HG03060 (cell line): ENCODE measurements around the gene DRGX.

Experiments used
- ATAC-seq: cut with Tn5 transposase; IDR thresholded peaks from one replicate; pipeline ENCODE4 v1.9.1; 2021; ENCODE audit warnings: low read depth, moderate number of reproducible peaks; ENCODE audit not compliant: unreplicated experiment

Gene DRGX

DNA sequence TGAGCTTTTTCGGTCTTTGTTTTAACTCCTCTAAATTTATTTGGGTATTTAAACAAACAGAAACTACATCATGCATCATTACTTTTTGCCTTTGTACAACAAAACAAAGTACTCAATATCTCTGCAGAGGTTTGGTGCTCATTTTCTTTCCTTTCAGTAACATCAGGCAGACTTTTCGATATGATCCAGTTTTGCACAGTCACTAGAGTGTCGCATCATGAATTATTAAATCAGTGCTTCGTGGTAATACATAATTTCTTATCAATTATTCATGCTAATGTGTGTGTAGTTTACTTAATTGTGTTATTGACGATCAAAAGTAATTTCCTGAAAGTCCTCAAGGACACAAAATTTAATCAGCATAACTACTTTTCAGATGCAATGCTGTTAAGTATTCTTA, 31.8 kb downstream of the DRGX start:
- no peak for ATAC-seq

DNA sequence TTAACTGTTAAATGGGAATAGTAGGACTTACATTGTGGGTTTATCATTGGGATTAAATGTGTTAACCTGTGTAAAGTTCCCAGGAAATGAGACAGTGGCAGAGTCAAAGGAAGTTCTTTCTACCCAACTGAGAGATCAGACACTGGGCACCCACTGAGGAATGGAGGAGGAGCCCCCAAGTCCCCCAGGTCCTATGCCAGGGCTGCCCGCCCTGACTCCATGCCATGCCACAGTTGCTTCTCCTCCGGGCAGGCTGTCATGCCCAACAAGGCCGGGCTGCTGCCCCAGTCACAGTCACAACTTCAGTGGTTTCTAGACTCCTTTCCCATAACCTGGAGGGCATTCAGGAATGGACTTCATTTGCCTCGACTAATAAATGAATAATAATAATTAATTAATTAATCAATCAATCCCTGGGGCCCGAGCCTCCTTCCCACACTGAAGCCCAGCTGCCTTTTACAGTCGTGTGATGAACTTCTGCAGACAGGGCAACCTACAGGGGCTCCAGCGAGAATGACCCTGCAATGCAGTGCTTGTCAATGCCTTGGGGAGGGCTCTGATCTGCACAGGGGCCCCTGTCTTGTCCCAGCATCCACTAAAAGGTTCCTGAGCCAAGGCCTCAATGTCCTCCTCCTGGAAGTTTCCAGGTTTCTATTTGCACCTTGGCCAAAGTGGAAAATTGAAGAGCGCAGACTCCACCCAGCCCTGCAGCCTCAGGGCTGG, 32.4 kb downstream of the DRGX start:
- no peak for ATAC-seq

DNA sequence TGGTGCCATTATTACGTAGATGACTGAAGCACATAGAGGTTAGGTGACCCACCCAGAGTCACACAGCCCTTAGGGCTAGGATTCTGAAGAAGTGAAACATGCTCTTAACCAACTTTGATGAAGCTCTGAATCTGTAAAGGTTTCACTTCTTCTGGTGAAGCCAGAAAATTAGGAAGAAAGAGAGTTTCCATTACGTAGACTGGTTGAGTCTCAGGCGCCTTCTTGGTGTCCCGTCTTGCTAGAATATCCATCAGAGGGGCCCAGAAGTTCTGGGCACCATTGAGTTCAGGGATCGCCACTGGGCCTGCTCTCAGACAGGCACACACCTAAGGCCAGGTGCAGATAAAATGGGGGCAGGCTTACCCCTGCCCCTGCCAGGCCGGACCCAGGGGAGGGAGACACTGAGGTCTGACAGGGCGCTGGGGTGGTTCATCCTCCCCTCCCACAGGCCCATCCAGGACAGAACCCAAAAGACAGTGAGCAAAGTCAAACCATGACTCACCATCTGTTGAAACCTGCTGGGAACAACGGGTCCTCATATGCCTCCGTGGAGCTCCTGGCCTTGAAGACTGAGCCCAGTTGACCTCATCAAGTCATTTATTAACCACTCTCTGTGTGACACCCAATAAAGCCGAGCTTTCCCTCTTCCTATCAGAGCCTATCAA, 33.2 kb downstream of the DRGX start:
- peak; percentile 82 for ATAC-seq

DNA sequence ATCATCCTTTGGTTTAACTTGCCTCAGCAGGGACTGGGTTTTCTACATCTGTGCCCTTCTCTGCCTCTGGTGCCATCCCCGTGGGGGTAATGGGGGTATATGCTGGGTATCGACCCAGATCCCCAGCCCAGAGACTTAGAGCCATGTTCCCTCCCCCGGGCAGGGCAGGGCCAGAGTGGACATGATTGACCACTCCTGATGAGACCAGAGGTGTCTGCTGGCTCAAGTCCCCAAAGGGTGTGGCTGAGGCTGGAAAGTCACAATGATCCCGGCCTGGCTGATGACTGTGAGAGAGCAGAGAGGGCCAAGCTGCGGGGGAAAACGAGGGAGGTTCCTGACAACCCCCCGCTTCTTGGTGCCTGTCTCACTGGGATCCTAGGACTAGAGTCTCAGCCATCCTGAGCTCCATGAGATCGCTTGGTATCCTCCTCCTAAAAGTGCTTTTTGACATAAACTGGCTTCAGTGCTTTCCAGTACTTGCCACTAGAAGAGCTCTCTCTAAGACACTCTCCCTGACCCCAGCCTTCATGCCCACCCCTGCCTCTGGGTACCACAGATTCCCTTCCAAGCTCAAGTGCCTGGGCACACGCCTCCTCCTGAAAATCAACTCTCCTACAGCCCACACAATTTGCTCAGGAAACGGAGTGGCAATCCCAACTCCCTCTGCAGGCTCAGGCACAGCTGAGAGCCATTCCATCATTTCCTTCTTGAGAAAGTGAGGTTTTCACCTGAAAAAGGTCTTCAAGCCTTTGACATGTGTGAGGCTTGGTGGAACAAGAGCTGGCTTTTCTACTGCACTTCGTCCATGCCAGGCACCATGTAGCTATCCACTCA, 33.9 kb downstream of the DRGX start:
- no peak for ATAC-seq

DNA sequence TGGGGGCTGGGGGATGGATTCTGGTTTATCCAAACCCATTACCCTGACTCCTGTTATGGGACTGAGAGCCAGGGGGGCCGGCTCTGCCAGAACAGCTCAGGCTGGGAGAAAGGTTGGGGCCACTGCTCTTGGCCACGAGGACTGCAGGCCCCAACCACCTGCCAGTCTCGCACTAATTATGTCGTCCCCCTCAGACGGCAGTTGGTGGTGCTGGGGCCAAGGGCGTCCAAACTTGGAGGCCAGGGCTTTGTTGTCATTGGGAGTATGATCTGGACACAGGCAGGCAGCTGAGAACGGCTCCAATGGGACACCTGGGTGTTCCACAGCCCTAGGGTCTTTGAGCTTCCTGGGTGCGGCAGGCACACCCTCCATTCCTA, 34.7 kb downstream of the DRGX start:
- ATAC-seq: no peak

DNA sequence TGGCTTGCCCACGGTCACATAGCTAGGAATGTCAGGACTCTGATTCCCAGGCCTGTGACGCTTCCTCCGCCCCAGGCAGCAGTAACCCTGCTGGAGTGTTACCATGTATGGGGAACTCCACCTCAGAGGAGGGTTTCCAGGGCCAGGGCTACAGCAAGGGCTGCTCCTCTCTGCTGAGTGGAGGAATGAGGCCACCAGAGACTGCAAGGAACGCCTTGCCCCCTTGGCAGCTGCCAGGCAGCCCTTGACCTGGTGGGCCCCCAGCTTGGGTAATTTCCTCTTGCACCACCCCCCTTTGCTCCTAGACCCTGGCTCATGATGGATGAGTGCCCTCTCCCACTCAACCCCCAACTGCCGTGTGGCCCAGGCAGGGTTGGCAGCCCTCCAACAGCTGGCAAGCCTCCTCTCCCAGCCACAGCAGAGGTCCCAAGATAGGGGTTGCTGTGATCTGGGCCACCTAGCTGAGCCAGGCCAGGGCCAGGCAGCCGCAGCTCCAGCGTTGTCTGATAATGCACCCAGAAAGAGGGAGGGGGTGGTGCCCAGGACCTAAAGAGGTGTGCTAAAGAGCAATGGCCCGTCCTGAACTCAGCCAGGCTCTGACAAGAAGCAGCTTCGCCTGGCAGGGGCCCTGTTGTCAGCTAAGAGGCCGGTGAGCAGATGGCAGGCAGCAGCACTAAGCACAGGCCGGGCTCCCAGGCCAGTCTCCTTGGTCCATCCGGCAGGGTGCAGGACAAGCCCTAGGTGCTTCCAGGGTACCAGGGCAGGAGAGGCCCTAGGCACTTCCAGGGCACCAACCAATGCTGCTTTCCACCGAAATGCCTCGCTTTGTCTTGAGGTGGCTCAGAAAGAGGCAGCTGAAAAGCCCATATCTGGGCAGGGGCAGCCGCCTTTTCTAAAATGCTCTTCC, 35.4 kb downstream of the DRGX start:
- ATAC-seq: no peak

DNA sequence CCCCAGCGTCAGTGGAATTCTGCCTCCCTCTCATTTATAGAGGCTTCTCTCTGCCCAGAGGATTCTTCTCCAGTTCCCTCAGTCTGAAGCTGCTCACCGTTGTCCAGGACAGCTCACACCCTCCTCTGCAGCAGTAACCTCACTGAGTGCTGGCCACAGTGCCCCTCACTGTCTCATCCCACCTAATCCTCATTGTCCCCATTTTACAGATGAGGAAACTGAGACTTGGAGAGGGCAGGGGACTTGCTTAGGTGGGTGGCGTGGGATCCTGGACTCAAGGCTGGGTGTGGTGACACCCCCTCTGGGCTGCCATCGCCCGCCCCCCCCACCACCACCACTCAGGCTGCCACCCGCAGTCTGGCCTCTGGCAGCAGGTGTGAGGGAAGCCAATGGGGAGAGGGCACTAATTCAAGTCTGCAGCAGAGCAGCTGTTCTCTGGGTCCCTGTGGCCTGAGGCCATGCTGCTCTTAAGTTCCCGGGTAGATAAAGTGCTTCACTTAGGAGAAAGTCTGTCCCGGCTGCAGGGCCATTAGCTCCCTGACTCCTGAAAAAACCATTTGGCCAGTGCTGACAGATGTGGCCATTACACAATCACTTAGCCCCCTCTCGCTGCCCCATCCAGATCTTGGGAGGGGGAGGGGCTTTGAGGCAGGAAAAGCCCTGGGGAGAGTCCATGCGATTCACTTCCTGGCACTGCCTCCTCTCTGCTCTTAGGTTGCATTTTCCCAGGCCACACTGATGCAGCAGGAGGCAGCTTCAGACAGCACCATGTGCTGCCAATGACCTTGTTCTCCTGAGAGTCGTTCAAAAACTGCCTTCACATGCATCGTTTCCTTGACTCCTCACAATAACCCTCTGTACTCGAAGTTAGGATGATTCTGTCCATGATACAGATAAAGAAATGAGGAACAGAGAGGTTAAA, 36.3 kb downstream of the DRGX start:
- no peak for ATAC-seq

DNA sequence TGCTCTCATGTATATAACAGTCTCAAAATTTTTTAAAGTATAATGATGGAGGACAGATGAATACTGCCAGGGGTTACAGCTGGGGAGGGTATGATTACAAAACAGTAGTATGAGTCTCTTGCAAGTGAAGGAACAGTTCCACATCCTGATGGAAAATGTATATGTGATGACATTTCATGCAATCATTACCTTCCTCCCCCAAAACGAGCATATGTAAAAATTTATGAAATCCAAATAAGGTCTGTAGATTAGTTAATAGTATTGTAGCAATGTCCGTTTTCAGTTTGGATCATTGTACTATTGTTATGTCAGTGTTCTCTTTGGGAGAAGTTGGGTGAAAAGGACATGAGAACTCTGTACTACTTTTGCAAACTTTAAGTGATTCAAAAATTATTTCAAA, 38.0 kb downstream of the DRGX start:
- ATAC-seq: no peak

DNA sequence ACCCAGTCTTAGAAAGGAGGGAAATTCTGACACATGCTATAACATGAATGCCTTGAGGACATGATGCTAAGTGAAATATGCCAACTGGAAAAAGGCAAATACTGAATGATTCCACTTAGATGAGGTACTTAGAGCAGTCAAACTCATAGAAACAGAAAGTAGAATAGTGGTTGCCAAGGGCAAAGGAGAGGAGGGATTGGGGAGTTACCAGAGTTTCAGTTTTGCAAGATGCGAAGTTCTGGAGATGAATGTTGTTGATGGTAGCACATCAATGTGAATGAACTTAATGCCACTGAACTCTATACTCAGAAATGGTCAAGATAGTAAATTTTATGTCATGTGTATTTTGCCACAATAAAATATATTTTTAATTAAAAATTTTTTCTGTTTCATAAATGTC, 38.9 kb downstream of the DRGX start:
- ATAC-seq: no peak

DNA sequence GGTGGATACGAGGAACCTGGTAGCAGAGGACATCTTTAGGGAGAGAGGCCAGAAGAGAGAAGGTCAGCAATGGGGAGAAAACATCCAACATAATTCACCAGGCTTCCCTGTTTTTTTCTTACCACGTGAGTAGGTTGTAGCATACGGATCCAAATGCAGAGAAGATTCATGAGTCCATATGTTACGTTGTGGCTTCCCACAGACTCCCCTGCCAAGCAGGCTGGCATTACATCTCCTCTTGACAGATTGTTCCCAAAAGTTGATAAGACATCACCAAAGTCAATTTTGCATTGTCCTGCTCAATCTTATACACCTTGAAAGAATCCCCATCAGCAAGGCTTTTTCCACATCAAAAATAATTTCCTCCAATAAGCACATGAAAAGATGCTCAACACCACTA, 39.7 kb downstream of the DRGX start:
- no peak for ATAC-seq

DNA sequence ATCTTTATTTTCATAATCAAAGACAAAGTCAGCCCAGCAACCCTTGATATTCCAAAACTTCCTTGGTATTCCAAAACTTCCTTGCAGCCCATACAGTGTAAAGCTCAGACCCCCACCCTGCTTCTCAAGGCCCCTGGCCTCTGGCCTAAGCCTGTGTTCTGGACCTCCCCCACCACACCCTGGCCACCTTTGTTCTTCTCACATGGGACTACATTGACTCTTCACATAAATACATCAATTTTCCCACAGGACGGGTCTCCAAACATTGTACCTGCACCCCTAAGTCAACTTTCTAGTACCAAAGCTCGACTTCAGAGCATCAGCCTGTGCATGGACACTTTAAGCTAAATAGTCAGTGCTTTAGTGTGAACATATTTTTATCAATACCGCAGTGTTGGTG, 40.7 kb downstream of the DRGX start:
- ATAC-seq: no peak

DNA sequence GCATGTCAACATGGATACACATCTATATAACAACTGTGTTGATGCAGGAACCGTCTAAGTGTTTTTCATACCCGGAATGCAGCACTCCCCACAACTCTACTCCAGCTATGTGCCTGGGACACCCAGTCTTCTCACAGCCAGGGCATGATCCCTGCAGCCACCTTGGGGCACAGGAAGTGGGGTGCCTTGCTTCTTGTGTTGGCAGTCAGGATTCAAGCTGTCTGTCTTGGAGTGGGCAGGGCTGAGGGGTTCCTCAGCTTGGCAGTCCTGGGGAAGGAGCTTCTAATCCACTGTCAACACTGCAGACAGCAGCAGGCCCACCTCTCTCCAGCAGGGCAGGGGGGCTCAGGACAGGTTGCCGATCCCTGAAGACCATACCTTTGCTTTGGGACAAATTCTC, 41.3 kb downstream of the DRGX start:
- no peak for ATAC-seq

DNA sequence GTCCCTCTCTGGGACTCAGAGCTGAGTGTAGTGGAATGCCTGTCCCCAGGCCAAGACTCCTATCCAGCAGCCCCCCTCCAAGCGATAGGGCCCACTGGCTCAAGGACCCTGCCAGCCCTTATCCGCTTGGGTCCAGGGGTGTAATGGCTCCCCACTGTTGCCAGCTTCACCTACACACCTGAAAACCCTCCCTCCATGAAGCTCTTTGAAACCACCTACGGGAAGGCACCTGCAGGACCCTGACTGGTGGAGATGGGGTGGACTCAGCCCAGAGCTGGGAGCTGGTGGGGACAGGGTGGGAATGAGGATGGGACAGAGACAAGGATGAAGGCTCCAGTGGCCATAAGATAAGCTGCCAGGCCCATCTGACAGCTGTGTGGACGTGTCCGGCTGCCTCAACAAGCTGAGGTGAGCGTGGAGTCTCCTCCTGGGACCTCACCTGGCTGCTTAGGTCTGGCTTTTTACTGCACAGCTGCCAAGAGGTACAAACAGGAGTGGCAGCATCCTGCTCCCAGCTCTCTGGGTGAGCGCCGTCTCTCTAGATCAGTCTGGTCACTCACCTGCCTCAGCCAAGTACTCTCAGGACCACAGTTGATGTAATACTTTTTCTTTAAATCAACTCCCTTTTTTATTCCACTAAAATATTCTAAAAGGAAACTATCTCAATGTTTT, 41.9 kb downstream of the DRGX start:
- no peak for ATAC-seq

DNA sequence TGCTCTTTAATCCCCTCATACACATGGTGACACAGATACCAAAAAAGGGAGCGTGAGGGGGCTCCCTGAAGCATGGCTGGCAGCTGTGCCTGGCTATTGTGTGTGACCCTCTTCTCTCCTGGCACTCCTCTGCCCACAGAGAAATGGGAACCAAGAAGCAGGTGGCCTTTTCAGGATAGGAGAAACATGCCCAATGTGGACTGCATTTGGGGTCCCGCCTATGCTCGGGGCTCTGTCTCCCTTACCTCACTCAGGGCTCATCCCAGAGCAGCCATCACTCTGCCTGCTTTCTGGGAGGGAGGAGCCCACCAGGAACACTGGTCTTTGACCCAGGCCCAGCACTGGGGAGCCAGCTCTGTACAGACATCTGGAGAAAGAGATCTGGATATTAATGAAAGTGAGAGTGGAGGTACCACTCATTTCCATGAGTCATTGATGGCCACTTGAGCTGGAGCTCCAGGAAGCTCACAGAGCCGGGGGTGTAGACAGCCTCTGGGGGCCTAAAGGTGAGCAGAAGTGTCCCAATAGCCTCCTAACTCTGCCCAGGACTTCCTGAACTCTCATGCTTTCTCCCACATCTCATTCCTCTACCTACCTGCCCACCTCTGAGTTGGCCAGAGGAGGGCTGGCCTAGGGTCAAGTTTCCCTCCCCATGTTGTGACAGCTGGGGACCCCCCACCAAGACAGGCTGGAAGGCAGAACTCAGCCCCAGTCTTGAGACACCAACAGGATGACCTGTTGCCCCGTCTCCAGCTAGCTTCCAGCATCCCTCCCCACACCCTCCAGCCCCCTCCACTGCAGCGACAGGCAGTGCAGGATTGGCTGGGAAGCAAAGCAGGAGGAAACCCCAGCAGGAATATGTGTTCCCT, 42.6 kb downstream of the DRGX start:
- ATAC-seq: no peak

DNA sequence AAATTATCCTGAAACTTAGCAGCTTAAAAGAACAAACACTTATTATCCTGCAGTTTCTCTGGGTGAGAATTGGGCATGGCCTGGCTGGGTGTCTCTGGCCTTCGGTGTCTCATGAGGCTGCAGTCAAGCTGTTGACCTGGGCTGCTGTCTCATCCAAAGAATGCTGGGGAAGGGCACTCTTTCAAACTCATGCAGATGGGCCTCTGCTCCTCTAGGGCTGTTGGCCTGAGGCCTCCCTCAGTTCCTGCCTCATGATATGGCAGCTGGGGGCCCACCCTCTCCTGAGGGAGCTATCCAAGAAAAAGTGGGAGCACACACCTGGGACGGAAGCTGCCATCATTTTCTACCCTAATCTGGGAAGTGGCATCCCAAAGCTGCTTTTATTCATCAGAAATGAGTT, 43.6 kb downstream of the DRGX start:
- ATAC-seq: no peak

DNA sequence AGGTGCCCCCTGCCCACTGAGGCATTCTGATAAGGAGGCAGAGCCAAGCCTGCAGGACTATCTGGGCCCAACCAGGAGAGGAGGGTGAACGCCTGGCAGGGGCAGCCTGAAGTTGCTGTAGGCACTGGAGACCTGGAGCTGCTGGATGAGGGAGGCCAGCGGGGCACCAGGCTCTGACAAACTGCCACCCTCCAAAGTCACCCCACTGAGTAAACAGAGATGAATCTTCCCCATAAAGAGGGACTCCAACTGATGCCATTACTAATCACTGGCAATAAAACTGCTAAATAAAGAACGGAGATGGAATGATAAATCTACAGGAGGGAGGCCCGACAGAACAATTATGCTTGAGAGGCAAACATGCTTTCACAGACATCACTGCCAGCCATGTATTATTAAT, 44.2 kb downstream of the DRGX start:
- no peak for ATAC-seq

DNA sequence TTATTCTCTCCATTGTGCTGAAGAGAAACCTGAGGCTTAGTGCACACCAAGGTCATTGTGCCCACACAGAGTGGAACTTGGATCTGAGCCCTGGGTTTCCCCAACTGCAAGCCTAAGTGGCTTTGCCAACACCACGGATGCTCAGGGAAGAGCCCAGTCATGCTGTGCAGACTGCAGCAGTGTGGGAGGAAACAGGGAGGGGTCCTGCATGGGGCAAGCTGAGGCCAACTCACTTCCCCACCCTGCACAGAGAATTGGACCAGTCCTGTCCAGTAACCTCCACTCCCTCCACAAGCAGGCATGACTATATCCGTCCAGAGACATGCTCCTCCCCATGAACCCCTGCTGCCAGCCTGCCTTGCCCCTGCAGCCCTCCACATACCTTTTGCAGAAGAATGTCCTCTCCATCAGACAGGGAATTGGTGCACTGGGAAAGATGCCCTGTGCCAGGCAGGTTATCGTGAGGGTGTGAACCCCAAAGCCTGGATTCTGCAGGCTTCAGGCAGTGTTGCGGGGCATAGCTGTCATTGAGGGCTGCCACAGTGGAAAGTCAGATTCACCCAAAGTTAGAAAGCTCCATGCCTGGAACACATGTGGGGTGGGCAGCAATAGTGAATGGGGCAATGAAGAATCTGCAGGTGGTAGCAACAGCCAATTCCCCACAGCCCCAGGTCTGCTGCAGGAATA, 44.9 kb downstream of the DRGX start:
- ATAC-seq: no peak

DNA sequence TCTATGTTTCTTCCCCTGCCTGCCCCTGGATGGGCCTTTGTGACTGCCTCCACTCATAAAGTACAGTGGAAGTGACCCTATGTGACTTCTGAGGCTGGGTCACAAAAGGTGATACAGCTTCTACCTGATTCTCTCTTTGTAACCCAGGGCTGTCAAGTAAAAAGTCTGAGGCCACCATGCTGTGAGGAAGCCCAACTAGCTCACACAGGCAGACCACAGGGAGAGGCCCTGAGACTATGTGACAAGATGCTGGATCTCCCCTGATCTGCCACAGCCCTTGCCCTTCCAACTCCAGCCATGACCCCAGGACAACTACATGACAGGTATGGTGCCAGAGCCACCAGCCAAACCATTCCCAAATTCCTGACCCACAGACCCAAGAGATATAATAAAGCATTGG, 45.8 kb downstream of the DRGX start:
- no peak for ATAC-seq
